ENCODE measurements around the gene CBLN4. TPM values are rescaled to one million over a fixed set of nuclear protein-coding genes. Genes with fewer than 3 reads are reported as not detected.

The CBLN4 gene
- total RNA-seq, 1 donor from 2014 or later = not detected

Other genes with a start within 250 kb of the CBLN4 start
- gene MC3R, start 243.2 kb upstream of the CBLN4 start, total RNA-seq = not detected in 2 replicates

Measured in lung microvascular endothelial cell (primary cell).